Middle frontal gyrus (tissue), 1 donor: Measurements from ENCODE around the gene DCT.

Experiments
- DNase-seq: peaks from one replicate; pipeline ENCODE4 v3.0.0-alpha.2; 2015; ENCODE audit warnings: low spot score; ENCODE audit errors: extremely low spot score

The DCT gene

GRCh38 chr13:94399812-94400211, 79.7 kb downstream of the DCT start:
- no peak for DNase-seq

DNA sequence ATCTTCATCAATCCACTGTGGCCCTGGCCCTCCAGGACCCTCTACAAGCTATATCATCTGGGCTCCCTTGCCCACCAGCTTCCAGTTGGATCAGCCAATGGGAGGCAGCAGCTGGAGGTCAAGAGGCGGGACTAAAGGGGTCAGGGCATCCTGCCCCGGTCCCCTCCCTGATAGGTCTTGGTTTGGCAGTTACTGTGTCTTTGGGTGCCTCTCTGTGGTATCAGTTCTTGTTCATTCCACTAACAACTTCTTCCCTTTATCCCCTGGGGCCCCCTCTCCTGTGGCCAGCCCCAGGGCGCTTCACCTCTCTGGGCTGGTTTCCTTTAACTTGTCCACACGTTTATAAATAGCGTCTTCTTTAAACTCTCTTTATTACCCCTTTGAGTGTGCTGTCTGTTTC, 83.6 kb downstream of the DCT start:
- no peak for DNase-seq

DNA sequence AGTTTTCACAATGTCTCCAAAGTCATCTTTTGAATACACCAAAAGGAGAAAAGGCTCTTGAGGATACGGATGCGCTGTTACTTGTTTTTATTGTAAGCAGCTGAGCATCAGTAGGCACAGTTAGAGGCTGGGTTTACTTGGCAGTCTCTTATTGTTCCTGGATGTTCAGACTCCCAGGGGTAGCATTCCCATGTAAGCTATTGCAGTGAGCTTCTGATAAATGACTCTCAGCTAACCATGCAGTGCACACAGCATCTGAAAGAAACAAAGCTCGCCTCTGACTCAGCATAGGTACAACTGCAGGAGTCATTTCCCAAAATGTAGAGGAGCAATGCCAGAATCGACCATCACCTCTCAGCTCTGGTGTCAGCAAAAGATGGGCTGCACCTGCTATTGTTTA, 84.8 kb downstream of the DCT start:
- DNase-seq, result peak; percentile 8

- no peak for DNase-seq
Measured at GRCh38 chr13:94390881-94391280, 88.6 kb downstream of the DCT start.

DNA sequence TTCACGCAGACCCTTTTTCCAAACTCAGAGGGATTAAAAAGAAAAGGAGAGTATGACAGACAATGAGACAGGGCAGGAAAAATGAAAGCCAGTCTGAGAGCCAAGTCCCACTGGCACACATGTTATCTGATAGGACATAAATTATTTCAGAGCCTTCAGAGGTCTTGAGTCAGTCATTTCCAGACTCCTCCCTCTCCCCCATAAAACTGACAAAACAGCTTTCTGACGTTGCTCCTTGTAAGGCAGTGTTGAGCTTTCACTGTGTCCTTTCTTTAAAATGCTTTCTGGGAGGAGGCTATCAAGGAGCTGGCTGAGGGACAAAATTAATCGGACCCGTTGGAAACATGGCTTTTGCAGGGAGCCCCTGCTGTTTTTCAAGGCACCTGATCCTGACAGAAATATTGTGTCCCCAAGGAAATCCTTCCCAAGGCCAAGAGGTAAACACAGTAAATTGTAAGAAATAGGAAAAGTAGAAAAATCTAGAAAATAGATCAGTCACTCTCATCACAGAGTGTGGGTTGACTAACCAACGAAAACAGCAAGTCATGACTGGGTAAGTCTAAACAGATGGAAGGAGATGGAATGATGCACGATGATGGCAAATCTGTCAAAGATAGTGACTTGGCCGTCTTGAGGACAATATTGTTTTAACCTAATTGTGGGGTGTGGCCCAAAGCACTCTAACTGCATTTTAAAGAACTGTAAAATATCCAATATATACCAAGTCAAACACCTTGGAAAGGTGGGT, 89.7 kb downstream of the DCT start:
- no peak for DNase-seq

GRCh38 chr13:94387047-94387446, 92.4 kb downstream of the DCT start:
- no peak for DNase-seq
